NOMO-1 treated with dmso at 0.1 percent for 144 hours (cell line): ENCODE data around the gene AP5S1.

Experiments
- DNase-seq: peaks from one replicate; lab custom pipeline; 2025; ENCODE audit not compliant: unreplicated experiment; lab: John Stamatoyannopoulos, UW

AP5S1 gene

GRCh38 chr20:3873507-3873906, 53.2 kb downstream of the AP5S1 start:
- no peak for DNase-seq

GRCh38 chr20:3874194-3874844, 54.0 kb downstream of the AP5S1 start:
- DNase-seq: no peak

- no peak for DNase-seq
These were observed 55.1 kb downstream of the AP5S1 start for GRCh38 chr20:3875378-3875974.

GRCh38 chr20:3876000-3876399, 55.7 kb downstream of the AP5S1 start:
- no peak for DNase-seq

- DNase-seq: no peak
These were observed 56.3 kb downstream of the AP5S1 start for GRCh38 chr20:3876676-3877075.
